ENCODE results near the gene CCNC.
"Not testable (repeated sequence)": the region's sequence is repeated elsewhere in the genome, so short reads cannot be mapped to it uniquely, and the experiment has no call there.

Gene CCNC

DNA sequence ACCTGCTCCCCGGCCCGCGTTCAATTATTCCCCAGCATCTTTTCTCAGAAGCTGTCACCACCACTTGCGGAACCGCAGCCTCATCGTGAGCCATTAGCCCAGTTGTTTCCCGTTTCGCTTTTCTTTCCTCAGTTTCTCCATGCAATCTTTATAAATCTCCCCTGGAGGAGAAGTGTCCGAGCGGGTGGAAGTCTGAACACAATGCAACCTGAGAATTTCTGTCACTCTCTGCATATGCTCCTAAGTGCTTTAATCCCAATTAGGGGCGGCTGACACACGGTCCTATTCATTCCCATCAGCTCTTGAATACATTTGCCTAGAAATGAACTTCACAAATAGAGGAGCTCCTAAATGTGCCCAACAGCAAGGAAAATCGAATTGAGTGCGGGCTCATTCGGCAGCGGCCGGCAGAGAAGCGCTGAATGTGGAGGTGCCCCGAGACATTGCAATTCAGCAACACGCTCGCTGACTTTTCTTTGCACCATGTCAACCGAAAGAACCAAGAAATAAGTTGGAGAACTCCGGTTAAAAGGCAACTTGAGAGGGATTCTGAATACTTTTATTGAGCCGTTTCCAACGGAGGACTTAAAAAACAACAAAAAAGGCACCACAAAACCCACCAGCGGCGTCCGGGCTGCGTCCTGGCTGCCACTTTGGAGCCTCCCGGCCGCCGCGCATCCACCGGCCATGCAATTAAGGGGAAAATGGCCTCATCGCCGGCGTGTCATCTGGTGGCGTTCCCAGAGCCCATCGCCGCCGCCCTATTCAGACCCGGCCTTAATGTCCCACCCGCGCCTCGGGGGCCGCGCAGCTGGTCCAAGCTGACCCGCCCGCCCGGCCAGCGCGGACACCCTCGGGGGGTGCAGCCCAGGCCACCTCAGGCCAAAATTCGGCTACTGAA is 34.3 kb upstream of the CCNC start:
- no peak for FAIRE-seq

DNA sequence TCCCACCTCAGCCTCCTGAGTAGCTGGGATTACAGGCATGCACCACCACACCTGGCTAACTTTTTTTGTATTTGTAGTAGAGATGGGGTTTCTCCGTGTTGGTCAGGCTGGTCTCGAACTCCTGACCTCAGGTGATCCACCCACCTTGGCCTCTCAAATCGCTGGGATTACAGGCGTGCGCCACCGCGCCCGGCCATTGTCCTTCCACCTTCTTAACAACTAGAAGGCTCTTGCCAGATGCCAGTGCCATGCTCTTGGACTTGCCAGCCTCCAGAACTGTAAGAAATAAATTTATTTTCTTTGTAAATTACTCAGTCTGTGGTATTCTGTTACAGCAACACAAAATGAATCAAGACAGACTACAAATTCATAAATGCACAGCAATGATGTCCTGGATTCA is 26.2 kb upstream of the CCNC start:
- not testable (repeated sequence) for FAIRE-seq

DNA sequence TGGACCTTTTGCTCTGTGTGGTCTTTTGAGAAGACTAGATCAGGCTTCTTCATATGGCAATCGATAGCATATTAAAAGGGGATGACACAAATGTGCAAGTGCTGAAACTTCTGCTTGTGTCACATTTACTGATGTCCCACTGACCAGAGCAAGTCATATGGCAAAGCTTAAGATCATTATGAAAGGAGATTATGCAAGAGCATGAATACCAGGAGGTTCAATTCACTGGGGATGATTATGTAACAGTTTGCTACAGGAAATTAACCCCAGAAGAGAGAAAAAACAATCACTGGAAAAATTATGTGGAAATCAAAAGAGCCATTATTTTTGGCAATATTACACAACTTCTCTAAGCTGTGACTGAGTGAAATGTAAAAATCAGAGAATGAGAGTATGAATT is 24.4 kb upstream of the CCNC start:
- FAIRE-seq = no peak

DNA sequence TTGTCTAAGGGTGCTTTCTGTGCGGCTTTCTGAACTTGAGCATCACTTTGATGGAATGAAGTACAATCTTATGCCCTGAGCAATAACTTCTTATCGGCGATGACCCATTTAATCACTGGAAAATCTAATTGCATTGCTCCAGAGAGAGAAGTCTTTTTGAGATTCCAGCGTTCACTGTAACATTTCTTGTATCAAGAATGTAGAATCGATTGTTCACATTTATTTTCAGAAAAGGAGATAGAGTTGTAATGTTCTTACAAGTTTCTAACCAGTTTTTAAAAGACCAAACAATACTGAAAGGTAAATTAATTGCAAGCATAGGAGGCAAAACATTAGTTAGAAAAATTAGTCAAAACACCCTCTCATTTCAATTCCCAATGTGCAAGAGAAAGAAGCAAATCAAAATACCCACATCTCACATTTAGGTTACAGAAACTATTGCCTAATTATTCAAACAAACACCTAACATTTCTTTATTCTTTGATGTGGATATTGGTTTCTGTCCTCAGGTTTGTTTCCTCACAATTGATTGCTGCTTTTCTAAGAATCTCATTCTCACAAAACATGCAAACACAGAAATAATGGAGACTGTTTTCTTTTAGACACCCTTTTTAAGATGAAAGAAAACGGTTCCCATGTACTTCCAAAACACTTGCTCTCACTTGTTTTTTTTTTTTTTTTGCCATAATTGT is 23.4 kb upstream of the CCNC start:
- no peak for FAIRE-seq

DNA sequence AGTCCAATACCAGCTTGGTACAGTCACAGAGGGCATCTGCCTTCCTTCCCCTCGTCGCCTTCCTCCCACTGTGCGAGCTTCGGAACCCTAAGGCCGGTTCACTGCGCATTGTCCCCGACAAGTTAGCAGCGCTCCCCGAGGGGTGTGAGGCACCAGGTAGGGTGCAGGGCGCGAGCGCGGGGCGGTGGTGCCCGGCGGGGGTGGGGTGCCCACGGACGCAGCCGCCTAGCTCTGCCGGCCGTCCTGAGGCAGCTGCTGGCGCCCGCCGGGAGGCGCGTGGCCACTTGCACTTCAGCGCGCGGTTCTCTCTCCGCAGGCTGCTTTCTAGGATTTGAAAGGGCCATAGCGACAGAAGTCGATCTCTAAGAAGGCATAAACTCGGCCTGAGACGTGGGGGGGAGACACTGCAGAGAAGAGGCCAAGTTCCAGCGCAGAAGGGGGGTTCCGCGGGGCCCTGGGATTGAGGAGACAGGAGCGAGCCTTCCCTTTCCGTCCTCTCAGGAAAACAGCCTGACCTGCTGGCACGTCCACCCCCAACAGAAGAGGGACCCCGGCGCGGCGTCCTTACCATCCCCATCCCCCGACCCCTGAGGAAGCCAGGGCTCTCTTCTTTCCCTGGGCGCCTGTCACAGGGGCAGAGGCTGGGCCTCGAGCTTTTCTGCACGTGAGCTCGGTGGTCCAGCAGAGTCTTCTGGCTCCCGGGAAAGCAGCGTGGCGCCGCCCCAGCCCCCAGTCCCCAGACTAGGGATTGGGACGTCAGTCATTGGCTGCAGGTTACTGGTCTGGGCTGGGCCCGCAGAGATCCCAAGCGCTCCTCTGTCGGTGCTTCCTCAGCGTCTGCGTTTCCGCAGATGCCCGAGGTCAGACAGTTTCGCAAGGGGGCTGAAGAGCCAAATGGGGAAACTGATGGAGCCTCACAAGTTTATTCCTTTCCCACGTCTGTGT is 22.5 kb upstream of the CCNC start:
- FAIRE-seq = no peak

DNA sequence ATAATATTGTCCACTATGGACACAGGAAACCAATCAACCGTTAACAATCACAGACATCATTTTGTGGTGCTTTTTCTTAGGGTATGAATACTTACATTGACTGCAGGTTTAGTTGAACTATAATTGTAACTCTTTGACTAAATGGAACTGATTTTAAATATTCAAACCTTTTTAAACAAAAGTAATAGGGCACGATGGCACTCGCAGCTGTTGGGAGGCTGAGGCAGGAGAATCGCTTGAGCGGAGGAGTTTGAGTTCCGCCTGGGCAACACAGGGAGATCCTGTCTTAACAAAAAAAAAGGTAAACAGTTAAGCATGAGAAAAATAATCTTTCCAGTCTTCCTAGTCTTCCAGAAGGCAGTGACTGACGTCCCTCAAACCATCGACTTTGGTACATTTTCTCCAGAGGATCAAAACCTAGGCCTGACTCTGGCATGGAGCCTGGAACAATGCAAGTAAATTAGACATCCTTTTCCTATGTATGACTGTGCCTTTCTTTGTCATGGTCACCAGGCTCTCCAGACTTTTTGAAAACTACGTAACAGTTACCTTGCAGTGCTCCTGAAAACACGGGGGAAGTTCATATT is 21.5 kb upstream of the CCNC start:
- no peak for FAIRE-seq

DNA sequence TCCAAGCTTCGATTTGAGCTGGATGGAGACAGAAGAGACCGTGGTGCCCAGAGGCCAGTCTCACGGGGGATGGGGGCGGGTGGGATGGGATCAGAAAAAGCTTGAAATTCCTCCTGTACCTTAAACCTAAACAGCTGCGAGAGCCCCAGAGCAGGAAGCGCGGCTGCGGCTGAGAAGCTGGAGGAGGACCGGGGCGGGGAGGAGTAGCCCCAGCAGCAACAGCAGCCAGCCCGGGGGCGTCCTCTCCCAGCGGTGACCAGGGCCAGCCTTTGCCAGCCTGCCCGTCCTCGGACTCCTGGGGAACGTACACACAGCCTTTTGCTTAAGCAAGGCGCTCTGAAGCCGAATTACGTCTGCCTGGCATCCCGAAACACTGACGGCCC is 20.8 kb upstream of the CCNC start:
- FAIRE-seq = no peak

DNA sequence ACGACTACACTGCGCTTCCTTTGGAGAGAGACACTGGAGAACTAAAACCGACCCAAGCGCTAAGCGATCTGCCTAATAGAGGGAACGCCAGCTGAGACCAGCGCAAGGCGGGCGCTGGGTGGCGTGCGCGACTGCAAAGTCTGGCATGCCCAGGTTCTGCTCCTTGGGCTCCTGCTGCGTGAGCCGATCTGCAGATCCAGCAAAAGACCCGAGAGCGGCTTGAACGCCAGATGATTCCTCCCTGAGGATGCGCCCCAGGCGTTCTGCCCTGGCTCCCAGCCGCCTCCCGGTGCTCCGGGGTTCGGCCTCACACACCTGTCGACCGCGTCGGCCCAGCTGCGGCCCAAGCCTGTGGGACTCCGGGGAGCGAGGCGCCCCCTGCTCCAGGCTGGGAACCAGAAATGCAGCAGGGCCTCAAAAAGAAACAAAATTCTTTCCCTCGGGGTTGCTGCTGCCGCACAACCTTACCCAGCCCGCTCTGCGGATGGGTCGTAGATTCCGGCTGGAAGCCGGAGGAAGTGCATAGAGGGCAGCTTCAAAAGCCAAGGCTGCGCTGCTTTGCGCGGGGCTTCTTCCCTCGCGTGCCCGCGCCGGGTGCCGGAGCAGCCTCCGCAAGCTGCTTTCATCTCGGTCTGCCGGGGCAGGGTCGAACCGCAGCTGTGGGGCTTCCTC is 20.3 kb upstream of the CCNC start:
- no peak for FAIRE-seq

DNA sequence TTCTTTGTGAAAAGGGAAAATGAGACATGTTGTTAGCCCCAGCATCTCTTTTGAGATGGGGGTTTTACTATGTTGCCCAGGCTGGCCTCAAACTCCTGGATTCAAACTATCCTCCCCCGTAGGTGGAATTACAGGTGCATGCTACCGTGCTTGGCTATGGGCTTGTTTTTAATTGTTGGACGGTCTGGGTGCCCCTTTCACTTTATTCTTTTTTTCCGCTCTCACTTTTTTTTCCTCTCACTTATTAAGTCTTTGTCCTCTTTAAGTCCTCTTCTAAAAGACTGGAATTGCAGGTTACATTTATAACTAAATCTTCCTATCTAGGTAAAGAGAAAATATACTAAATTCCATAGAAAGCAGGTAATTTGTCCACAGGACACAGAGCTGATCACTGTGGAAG is 19.3 kb upstream of the CCNC start:
- FAIRE-seq = no peak

DNA sequence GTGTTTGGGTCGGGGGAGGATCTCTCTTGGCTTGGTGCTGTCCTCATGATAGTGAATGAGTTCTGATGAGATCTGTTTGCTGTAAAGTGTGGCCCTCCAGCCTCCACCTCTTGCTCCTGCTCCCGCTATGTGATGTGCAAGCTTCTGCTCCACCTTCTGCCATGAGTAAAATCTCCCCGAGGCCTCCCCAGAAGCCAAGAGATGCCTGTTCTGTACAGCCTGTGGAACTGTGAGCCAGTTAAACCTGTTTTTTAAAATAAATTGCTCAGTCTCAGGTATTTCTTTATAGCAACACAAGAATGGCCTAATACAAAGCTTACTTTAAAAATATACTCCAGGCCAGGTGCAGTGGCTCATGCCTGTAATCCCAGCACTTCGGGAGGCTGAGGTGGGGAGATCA is 11.3 kb upstream of the CCNC start:
- FAIRE-seq = no peak

DNA sequence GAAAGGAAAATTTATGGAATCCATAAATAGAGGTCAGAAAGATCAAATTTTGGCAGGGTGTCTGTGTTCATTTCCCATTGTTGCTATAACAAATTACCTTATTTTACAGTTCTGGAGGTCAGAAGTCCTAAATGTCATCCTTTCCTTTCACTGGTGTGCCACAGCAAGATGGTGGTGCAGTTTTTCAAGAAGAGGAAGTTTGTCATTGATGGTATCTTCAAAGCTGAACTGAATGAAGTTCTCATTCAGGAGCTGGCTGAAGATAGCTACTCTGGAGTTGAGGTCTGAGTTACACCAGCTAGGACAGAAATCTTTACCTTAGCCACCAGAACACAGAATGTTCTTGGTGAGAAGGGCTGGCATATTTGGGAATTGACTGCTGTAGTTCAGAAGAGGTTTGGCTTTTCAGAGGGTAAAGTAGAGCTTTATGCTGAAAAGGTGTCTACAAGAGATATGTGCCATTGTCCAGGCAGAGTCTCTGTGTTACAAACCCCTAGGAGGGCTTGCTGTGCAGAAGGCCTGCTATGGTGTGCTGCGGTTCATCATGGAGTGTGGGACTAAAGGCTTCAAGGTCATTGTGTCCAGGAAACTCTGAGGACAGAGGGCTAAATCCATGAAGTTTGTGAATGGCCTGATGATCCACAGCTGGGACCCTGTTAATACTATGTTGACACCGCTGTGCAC is 7.2 kb upstream of the CCNC start:
- no peak for FAIRE-seq

DNA sequence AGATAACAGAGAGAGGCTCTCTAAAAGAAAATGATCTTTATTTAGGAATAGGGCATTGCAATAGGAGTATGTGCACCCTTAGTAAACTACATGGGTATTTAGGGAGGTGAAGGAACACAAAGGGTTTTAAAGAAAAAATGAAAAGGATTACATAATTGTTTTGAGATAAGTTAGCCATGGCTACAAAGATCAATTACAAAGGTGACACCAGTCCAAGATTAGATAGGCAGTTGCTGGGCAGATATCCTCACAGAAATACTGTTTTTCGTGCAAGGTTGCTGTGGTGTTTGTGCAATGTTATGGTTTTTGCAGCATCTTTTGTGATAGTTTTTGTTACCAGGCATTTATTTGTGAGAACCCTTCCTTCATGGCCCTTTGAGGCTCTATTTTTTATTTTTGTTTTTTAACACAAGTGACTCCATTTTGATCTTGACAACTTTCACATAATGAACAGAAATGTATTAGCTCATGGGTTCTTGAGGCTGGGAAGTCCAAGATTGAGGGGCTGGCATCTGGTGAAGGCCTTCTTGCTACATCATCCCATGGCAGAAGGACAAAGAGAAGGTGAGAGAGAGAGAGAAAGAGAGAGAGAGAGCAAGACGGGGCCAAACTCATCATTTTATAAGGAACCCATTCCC is 5.6 kb upstream of the CCNC start:
- no peak for FAIRE-seq

DNA sequence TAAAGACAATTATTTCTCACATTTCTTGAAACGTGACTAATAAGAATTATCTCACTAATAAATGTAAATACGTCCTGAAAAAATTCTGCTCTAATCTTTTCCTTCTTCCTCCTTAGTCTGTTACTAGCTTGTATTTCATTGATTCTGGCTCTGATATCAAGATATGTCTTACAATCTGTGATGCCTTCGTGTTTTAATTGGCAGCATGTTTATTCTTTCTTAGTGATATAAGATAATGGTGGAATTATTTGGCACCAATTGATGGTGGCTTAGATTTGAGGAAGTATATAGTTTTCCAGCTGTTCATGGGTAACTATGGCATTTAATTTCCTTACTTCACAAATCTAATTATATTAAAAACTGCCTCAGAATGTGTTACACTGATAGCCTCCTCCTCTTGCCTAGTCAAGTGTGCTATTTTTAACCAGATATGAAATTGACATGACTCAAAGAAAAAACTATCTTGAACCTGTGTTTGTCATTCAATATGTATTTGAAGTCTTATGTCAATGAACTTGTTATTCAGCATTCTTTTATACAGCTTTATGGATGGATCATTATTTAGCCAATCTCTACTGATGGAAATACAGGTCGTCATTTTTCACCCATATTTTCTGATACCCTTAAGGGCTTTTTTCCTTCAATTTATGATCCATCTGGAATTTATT is 5.3 kb downstream of the CCNC start:
- FAIRE-seq = no peak

DNA sequence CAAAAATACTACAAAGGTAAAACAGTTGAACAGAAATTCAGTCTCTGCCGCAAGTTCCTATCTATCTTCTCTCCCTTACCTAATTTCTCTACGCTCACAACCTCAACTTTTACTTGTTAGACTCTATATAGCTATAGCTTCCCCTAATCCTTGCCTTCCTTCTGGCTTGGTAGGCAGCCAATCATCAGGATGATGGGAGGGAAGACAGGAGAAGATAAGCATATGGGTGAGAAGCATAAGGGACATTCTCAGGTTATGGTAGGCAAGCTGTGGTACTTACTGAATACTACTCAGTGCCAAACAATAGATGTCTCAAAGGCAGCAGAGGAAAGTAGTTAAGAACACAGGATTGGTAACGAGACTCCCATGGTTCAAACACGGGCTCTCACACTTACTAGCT is 7.8 kb downstream of the CCNC start:
- FAIRE-seq = no peak

DNA sequence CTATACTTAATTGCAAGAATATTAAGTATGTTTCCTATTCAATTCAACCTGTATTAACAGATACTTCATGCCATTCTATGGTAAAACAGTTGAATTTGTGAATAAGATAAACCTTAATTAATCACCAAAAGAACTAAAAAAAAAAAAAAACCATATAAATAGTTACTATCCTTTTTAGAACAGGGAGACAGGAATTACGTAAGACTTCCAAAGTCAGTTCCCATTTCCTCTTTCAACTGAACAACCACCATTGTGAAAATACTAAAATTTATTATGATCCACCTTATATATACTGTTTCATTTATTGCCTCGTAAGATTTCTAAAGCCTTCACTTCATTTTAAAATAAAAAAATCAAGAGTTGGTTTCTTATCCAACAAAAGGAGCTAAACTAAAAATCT is 9.4 kb downstream of the CCNC start:
- FAIRE-seq = no peak

DNA sequence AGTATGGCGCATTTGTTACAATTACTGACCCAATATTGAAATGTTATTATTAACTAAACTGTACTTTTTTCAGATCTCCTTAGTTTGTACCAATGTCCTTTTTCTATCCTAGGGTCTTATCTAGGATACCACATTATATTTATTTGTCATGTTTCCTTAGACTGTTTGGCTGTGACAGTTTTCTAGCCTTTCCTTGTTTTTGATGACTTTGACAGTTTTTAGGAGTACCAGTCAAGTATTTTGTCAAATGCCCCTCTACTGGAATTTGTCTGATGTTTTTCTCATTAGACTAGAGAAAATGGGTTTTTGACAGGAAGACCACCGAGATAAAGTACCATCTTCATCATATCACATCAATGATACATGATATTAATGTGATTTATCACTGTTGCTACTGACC is 14.6 kb downstream of the CCNC start:
- FAIRE-seq = no peak

DNA sequence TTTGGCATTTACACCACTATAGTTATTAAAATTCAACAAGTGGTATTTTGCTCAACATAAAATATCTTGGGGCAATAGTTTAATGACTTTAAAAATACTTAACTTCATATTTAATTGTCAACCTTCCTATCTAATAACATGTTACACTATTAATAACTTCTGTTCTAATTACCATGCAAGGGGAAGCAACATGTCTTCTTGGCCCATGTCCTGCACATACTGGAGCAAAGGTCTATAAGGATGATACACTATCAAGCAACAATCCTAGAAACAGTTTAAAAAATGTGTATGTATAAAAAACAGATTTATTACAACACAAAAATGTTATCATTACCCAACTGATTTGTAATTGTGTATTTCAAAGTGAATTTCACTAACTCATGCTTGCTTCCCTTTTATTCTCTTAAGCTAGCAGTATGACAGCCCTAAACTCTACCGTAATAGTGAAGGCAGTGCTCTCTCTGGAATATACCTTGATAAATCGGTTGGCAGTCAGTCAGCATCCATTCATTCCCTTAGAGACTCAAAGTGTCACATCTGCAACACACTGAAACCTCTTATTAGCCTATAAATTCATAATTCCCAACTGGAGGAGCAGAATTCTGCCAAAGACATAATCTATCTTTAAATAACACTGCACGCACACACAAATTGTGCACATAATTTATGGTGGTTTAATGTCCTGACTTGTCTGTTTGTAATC is 18.3 kb downstream of the CCNC start:
- no peak for FAIRE-seq

DNA sequence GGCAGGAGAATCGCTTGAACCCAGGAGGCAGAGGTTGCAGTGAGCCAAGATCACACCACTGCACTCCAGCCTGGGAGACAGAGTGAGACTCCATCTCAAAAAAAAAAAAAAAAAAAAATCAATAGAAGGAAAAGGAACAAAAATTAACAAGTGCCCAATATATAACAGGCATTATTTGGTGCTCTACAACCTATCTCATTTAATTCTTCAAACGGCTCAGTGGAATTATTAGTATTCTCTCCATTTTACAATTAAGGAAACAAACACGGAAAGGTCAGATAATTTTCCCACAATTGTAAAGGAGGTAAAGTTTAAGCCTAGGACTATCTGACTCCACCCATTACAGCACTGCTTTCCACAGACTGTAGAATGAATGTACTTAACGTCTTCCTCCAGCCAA is 19.8 kb downstream of the CCNC start:
- no peak for FAIRE-seq

DNA sequence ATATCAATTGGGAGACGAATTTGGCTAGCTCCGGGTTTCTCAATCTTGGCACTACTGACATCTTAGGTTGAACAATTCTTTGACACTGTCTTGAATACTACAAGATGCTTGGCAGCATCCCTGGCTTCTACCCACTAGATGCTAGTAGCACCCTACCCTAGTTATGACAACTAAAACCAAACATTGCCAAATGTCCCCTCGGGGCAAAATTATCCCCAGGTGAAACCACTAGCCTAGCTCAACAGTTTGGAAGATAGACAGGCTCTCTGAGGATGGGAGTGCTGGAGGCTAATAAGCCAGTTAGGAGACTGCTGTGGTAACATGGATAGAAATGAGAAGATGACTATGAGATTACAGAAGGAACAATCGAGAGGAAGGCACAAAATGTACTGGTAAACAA is 20.9 kb downstream of the CCNC start:
- FAIRE-seq = no peak

DNA sequence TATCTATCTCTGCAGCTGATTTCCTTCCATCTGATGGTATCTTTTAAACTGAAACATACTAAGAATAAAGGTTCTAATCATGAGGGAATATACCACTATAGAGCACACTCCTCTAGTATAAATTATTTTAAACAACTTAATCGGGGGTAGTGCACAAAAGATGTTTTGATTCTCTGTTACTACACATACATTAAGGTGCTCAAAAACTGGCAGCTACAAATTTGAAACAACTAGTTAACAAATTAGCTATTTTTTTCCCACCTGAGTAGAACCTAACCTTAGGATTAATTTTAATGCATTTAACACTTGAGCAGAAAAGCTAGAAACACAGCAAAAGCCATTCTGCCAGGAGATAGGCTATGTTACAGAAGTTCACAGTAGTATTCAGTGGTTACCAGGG is 23.0 kb downstream of the CCNC start:
- no peak for FAIRE-seq

All from TTC549 (cell line).